PFSK-1 (cell line): ENCODE results near the gene FASN.

Experiments
- FOXP2 ChIP-seq: optimal IDR thresholded peaks from 2 replicates; pipeline ENCODE3; 2011; ENCODE audit warnings: borderline replicate concordance, control low read depth, inconsistent platforms; ENCODE audit not compliant: insufficient read depth; ENCODE audit errors: extremely low read length, extremely low read depth
- POLR2AphosphoS5 ChIP-seq: IDR thresholded peaks from 2 replicates; pipeline ENCODE4 v1.6.1; 2012; ENCODE audit warnings: low read depth, mild to moderate bottlenecking, control low read depth, low read length, moderate library complexity
- SIN3A ChIP-seq: IDR thresholded peaks from 2 replicates; pipeline ENCODE4 v1.6.1; 2012; ENCODE audit warnings: mild to moderate bottlenecking, low read length, moderate library complexity, borderline replicate concordance; ENCODE audit not compliant: insufficient read depth
- TAF1 ChIP-seq: IDR thresholded peaks from 2 replicates; pipeline ENCODE4 v1.6.1; 2012; ENCODE audit warnings: low read length, control low read depth, borderline replicate concordance; ENCODE audit not compliant: insufficient read depth
- TF ChIP-seq, protein P1 (sequence below), 2 experiments: IDR thresholded peaks; 2 replicates each; pipeline versions ENCODE4 v1.6.1 to v1.8.0; 2011 to 2012; ENCODE audit warnings: low read depth in 2 of 2, low read length in 2 of 2, control low read depth in 1 of 2, inconsistent platforms in 1 of 2, mild to moderate bottlenecking in 1 of 2, moderate library complexity in 1 of 2; ENCODE audit not compliant: insufficient read depth in 1 of 2

FASN gene

DNA sequence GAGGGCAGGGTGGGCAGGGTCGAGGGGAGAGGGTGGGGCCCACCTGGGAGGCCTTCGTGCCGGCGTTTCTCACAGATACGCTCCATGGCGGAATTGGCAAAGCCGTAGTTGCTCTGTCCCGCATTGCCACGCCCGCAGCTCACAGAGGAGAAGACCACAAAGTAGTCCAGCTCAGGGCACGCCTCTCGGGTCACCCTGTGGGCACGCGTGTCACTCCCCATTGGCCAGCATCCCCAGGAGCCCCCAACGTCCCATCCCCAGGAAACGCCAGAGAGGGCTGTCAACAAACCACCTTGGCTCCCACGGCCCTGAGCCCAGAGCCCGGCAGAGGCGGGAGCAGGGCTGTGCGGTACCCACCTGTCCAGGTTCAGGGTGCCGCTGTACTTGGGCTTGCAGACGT is 16.1 kb downstream of the FASN start:
- TF ChIP-seq SIN3A (no peak), FOXP2 (no peak), TAF1 (no peak), POLR2AphosphoS5 (no peak)
- TF ChIP-seq, protein P1, sequence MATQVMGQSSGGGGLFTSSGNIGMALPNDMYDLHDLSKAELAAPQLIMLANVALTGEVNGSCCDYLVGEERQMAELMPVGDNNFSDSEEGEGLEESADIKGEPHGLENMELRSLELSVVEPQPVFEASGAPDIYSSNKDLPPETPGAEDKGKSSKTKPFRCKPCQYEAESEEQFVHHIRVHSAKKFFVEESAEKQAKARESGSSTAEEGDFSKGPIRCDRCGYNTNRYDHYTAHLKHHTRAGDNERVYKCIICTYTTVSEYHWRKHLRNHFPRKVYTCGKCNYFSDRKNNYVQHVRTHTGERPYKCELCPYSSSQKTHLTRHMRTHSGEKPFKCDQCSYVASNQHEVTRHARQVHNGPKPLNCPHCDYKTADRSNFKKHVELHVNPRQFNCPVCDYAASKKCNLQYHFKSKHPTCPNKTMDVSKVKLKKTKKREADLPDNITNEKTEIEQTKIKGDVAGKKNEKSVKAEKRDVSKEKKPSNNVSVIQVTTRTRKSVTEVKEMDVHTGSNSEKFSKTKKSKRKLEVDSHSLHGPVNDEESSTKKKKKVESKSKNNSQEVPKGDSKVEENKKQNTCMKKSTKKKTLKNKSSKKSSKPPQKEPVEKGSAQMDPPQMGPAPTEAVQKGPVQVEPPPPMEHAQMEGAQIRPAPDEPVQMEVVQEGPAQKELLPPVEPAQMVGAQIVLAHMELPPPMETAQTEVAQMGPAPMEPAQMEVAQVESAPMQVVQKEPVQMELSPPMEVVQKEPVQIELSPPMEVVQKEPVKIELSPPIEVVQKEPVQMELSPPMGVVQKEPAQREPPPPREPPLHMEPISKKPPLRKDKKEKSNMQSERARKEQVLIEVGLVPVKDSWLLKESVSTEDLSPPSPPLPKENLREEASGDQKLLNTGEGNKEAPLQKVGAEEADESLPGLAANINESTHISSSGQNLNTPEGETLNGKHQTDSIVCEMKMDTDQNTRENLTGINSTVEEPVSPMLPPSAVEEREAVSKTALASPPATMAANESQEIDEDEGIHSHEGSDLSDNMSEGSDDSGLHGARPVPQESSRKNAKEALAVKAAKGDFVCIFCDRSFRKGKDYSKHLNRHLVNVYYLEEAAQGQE (IDR thresholded peaks at IDR 0.05; ENCODE audit: insufficient read depth in 1 of 2, low read depth in 2 of 2, low read length in 2 of 2) = no peak

DNA sequence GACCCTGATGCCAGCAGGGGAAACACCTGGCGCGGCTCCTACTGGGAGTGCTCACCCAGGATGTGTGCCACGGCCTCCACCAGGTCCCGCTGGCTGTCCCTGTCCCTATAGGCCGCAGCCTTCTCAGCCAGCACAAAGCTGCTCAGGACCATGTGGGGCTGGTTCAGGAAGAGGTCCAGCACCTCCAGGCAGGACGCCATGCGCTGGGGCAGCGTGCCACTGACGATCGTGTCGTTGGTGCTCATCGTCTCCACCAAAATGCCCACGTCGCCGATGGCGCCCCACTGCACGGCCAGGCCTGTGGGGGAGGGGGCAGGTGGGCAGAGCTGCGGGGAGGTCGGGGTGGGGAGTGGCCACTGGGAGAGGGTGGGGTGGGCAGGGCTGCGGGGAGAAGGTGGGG is 16.5 kb downstream of the FASN start:
- TF ChIP-seq SIN3A (no peak), TAF1 (no peak), POLR2AphosphoS5 (no peak; the same call in 1 of the 2 replicates), FOXP2 (no peak)
- TF ChIP-seq, protein P1 (IDR thresholded peaks at IDR 0.05; ENCODE audit: insufficient read depth in 1 of 2, low read depth in 2 of 2, low read length in 2 of 2) = no peak

DNA sequence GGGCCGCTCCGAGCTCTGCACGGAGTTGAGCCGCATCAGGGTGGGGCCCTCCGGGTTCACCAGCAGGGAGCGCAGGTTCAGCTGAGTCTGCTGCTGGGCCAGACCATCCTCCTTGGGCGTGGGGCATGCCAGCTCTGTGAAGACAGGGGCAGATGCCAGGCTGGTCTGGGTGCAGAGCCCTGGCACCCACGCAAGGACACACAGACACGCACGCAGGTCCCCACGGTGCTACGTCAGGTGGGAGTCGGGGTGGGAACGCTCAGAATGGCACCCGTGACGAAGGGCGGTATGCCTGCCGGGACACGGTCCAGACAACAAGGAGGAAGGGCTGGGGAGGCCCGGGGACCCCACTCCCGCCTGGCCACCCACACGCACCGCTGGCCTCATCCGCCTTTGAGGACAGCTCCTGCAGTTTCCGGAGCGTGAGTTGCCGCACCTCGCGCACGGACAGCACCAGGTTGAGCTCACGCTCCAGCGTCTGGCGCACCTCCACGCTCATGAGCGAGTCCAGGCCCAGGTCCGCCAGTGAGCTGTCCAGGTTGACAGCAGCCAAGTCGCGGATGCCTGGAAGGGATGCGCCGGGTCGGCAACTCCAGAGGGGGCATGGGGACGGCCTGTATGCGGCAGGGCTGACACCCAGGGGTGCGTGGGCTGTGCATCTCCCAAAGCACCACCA is 17.1 kb downstream of the FASN start:
- TF ChIP-seq FOXP2 (no peak), TAF1 (no peak), POLR2AphosphoS5 (no peak), SIN3A (no peak)
- TF ChIP-seq, protein P1 (IDR thresholded peaks at IDR 0.05; ENCODE audit: insufficient read depth in 1 of 2, low read depth in 2 of 2, low read length in 2 of 2) = no peak

DNA sequence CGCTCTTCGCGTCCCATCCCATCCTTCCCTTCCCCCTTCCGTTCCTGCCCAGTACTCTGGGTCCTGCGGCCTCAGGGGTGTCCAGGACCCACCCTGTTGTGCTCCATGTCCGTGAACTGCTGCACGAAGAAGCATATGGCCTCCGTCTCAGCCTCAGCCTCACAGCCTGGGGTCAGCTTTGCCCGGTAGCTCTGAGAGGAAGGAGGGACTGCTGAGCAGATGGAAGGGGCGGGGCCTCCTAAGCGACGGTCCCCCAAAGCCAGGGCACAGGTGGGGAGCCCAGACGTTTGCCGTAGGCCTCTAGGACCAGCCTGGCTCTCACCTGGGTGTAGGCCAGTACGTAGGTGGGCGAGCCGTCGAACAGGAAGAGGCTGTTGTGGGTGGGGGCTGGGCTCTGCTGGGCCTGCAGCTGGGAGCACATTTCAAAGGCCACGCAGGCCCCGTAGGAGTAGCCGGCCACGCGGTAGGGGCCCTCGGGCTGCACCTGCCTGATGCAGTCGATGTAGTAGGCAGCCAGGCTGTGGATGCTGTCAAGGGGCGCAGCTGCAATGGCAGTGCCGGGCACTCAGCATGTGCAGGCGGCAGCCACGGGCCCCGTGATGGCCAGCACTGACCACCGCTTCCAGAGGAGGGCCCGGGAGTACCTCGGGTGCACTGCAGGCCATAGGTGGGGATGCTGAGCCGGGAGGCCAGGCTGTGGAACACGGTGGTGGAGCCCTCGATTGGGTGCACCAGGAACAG is 17.8 kb downstream of the FASN start:
- no peak for TF ChIP-seq FOXP2
- TF ChIP-seq, protein P1 (IDR thresholded peaks at IDR 0.05; ENCODE audit: insufficient read depth in 1 of 2, low read depth in 2 of 2, low read length in 2 of 2) = no peak
- TF ChIP-seq SIN3A = no peak
- TF ChIP-seq POLR2AphosphoS5 = no peak
- no peak for TF ChIP-seq TAF1
